Mesenteric fat pad (tissue), 1 donor: ENCODE measurements around the gene PP2D1. TPM values are rescaled to one million over a fixed set of nuclear protein-coding genes. Genes with fewer than 3 reads are reported as not detected.
"Not testable (repeated sequence)": the region's sequence is repeated elsewhere in the genome, so short reads cannot be mapped to it uniquely, and the experiment has no call there.

ENCODE experiments used
- DNase-seq: peaks from one replicate; pipeline ENCODE4 v3.0.0-alpha.2; 2020; ENCODE audit warnings: low spot score
- total RNA-seq: library from RNA; stranded (reverse); fragmentation: NEBNext Ultra II Directional; extraction: Animal tissue kit (Norgen Biotek cat#: 25700); gene quantifications from one replicate; pipeline ENCODE4 v1.2.1, GENCODE V29; 2021
- donor health status: DM: yes; HTN: yes; CAD: no.

The PP2D1 gene
- total RNA-seq, 1 donor from 2014 or later: not detected

GRCh38 chr3:19972054-19972453 is 40.0 kb downstream of the PP2D1 start:
- DNase-seq: no peak

DNA sequence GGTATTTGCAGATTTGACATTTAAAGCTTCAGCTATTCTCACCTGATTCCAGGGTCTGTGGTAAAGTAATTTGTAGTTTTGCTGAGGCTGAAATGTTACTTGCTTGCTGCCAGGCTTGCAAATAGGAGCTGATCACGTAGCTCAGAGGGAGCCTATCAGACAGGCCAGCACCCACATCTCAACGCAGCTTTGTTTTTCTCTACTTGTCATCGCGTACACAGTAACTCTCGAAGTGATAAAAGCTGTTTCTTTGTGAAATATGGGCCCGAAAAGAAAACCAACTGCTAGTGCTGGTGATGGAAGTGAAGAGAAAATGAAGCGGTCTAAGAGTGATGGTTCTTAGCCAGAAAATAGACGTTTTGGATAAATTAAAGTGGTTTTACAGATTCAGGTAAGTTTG is 41.7 kb downstream of the PP2D1 start:
- no peak for DNase-seq

DNA sequence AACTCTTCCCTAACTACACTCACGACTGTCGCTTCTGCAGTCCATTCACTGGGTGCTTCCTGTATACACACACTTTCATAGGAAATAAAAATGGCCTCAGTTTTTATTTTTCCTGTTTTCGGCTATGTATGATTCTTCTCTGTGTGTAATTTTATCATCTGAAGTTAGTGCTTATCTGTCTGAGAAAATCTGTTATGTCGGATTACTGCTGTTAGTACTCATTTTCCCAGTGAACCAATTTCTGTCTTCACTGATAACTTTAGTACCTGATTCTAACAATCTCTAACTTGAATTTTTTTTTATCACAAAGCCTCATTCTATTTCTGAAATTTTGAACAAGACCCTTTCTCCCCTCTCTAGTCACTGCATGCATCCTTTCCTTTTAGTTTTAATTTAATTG is 44.3 kb downstream of the PP2D1 start:
- DNase-seq: no peak

GRCh38 chr3:19967208-19967607 is 44.9 kb downstream of the PP2D1 start:
- DNase-seq: no peak

- DNase-seq: no peak
These were observed 50.1 kb downstream of the PP2D1 start for GRCh38 chr3:19961960-19962359.

GRCh38 chr3:19960696-19961095 is 51.4 kb downstream of the PP2D1 start:
- no peak for DNase-seq

GRCh38 chr3:19959505-19959904 is 52.6 kb downstream of the PP2D1 start:
- DNase-seq: no peak

DNA sequence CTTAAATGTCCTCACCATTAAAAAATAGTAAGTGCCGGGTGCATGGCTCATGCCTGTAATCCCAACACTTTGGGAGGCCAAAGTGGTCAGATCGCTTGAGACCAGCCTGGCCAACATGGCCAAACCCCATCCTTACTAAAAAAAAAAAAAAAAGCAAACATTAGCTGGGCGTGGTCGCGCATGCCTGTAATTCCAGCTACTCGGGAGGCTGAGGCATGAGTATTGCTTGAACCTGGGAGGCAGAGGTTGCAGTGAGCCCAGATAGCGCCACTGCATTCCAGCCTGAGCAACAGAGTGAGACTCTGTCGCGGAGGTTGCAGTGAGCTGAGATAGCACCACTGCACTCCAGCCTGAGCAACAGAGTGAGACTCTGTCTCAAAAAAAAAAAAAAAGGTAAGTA is 54.7 kb downstream of the PP2D1 start:
- not testable (repeated sequence) for DNase-seq

DNA sequence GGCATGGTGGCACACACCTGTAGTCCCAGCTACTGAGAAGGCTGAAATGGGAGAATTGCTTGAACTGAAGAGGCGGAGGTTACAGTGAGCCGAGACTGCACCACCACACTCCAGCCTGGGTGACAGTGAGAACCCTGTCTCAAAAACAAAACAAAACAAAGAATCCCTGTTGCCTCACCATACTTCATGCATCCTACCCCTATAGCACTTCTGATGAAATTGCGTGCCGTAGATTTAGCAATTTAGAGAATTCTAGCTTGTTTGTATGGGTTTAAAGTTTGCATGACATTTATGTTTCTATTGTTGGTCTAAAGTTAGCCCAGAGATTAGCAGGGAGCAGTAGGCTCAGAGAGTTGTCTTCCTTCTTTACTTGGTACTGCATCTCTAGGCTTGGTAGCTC is 57.4 kb downstream of the PP2D1 start:
- no peak for DNase-seq

- DNase-seq: no peak
These were observed 61.7 kb downstream of the PP2D1 start for GRCh38 chr3:19950316-19950715.

GRCh38 chr3:19948226-19948591 is 63.9 kb downstream of the PP2D1 start:
- no peak for DNase-seq

- DNase-seq: no peak
These were observed 64.4 kb downstream of the PP2D1 start for GRCh38 chr3:19947549-19948225.

DNA sequence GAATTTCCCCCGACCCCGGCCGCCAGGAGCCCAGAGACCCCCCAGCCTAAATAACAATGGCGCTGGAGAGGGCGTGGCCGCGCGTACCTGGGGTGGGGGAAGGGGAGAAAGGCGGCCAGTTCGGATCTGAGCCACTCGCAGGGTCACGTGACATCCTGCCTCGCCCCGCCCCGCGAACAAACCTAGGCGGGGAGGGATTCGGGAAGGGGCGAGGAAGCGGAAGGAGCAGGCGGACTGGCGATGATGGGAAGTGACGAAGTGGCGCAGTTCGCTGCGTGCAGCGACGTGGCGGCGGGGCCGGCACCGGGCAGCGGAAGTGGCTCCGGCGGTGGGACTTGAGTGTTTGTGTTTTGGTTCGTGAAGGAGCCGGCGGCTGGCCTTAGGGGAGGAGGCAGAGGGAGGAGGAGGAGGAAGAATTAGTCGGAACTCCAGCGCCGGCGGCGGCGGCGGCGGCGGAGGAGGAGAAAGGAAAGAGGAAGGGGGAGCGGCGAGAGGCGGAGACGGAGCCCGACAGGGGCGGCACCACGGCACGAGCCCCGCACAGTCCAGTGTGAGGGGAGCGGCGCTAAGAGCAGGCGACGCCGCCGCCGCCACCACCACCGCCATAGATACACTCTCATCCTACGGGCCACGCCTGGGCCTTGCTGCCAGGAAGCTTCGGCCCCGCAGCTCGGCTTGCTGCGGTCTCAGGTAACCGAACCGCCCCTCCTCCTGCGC is 65.1 kb downstream of the PP2D1 start, which contains the start of gene RAB5A:
Gene RAB5A (plus strand): TSS at position 266 of the 717 bp plus-strand sequence. CDS start 3,802 bp downstream, outside the sequence.
- DNase-seq: peak; percentile 99

GRCh38 chr3:19945969-19946831 is 65.9 kb downstream of the PP2D1 start:
- no peak for DNase-seq

GRCh38 chr3:19945534-19945933 is 66.5 kb downstream of the PP2D1 start:
- DNase-seq: no peak

DNA sequence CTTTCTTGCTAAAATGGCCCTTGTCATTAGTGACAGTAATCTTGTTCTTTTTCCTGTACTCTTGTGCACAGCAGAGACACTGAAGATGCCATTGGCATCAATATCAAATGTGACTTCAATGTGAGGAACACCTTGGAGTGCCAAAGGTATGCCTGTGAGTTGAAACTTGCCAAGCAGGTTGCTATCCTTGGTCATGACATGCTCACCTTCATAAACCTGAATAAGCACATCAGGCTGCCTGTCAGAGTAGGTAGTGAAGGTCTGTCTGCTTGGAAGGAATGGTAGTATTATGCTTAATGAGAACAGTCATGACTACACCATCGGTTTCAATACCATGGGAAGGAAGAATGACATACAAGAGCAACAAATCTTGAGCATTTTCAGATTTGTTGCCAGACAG is 71.4 kb downstream of the PP2D1 start:
- no peak for DNase-seq

DNA sequence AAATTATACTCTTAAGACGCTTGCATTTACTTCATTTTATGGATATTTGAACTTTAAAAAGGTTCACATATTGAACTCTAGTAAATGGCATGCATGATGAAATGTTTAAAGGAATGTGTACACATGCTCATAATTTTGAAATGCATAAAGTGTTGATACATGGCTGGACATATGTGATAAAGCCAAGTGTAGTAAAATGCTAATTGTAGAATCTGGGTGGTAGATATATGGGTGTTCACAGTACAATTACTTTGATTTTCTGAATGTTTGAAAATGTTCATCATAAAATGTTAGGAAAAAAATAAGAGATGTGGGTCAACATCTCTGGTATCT is 73.8 kb downstream of the PP2D1 start:
- DNase-seq: no peak

DNA sequence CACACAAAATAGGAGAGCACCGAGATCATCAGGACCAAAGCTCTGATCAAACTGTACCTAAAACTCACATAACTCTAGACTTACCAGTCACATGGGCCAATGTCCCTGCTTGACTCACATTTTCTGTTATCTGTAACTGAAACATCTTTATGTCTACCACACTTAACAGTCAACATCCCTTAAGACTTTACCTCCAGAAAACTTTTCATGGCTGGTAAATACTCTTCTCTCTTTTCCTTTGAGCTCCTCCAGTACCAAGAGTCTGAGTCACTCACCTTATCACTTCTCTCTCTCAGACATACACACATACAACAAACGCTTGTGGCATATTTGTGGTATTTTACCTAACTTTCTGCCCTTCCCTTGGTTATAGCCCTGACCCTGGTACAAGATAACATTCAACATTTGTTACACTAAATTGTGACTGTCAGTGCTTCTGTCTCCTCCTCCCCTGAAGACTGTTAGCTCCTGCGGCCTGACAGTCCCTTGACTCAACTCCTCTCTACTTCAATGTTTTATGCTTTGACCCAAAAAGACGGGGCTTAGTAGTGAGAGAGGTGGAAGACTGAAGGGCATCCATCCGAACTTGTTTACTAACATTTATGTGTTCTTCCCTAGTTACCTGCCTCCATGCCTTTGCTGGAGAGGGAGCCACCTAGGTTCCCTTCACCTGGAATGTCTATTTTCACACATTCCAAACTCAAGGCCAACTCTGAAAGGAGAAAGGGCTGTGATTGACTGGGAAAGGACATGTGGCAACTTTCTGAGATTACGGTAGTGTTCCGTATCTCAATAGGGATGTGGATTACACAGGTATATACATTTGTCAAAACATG is 74.4 kb downstream of the PP2D1 start:
- no peak for DNase-seq
